ENCODE measurements around the gene PTPN20.

PTPN20 gene

GRCh38 chr10:47044741-47045140, 133.5 kb downstream of the PTPN20 start:
- Histone ChIP-seq H3K36me3 (ENCODE audit: control insufficient read depth, insufficient read depth, low read length) (no peaks in the 10 kb centered on the region), H3K27me3 (replicated peaks; ENCODE audit: control insufficient read depth, insufficient read depth, low read length) (no peaks in the 10 kb centered on the region), H3K4me3 (replicated peaks; ENCODE audit: low read depth, low read length) (no peak overlapping the region)
- no peak for TF ChIP-seq CTCF (IDR thresholded peaks at IDR 0.05; ENCODE audit: insufficient read depth, low read length, poor library complexity, severe bottlenecking)
- no peak for DNase-seq (ENCODE audit: extremely low read depth, insufficient read length)

GRCh38 chr10:47045331-47045861, 134.2 kb downstream of the PTPN20 start:
- no peak for TF ChIP-seq CTCF (IDR thresholded peaks at IDR 0.05; ENCODE audit: insufficient read depth, low read length, poor library complexity, severe bottlenecking)
- H3K4me3 ChIP-seq (replicated peaks; ENCODE audit: low read depth, low read length), result no peak overlapping the region
- DNase-seq (ENCODE audit: extremely low read depth, insufficient read length), result no peak
- H3K27me3 ChIP-seq (replicated peaks; ENCODE audit: control insufficient read depth, insufficient read depth, low read length), result no peaks in the 10 kb centered on the region; the same call in 1 of the 2 replicates
- no peaks in the 10 kb centered on the region for H3K36me3 ChIP-seq (ENCODE audit: control insufficient read depth, insufficient read depth, low read length)

GRCh38 chr10:47046321-47047126, 135.3 kb downstream of the PTPN20 start:
- TF ChIP-seq CTCF (IDR thresholded peaks at IDR 0.05; ENCODE audit: insufficient read depth, low read length, poor library complexity, severe bottlenecking), result no peak

GRCh38 chr10:47047127-47047504, 135.9 kb downstream of the PTPN20 start:
- no peaks in the 10 kb centered on the region; the same call in 1 of the 2 replicates for H3K27me3 ChIP-seq (replicated peaks; ENCODE audit: control insufficient read depth, insufficient read depth, low read length)
- no peak overlapping the region for H3K4me3 ChIP-seq (replicated peaks; ENCODE audit: low read depth, low read length)
- H3K36me3 ChIP-seq (ENCODE audit: control insufficient read depth, insufficient read depth, low read length), result no peaks in the 10 kb centered on the region
- no peak for DNase-seq (ENCODE audit: extremely low read depth, insufficient read length)
- no peak for TF ChIP-seq CTCF (IDR thresholded peaks at IDR 0.05; ENCODE audit: insufficient read depth, low read length, poor library complexity, severe bottlenecking)

More at GRCh38 chr10:47046321-47047126, 135.3 kb downstream of the PTPN20 start:
- Histone ChIP-seq H3K4me3 (replicated peaks; ENCODE audit: low read depth, low read length) (no peak overlapping the region), H3K36me3 (ENCODE audit: control insufficient read depth, insufficient read depth, low read length) (no peaks in the 10 kb centered on the region), H3K27me3 (replicated peaks; ENCODE audit: control insufficient read depth, insufficient read depth, low read length) (no peaks in the 10 kb centered on the region; the same call in 1 of the 2 replicates)
- no peak for DNase-seq (ENCODE audit: extremely low read depth, insufficient read length)

- H3K27me3 ChIP-seq (replicated peaks; ENCODE audit: control insufficient read depth, insufficient read depth, low read length), result no peaks in the 10 kb centered on the region; the same call in none of the 2 replicates
- TF ChIP-seq CTCF (IDR thresholded peaks at IDR 0.05; ENCODE audit: insufficient read depth, low read length, poor library complexity, severe bottlenecking), result peak; percentile 86
- DNase-seq (ENCODE audit: extremely low read depth, insufficient read length), result peak; percentile 34
- H3K4me3 ChIP-seq (replicated peaks; ENCODE audit: low read depth, low read length), result no peak overlapping the region
- no peaks in the 10 kb centered on the region for H3K36me3 ChIP-seq (ENCODE audit: control insufficient read depth, insufficient read depth, low read length)
Observed at GRCh38 chr10:47047577-47048525, 136.6 kb downstream of the PTPN20 start.
